HG03565 (cell line): ENCODE measurements around the gene ERP44.
"Not testable (repeated sequence)": the region's sequence is repeated elsewhere in the genome, so short reads cannot be mapped to it uniquely, and the experiment has no call there.

Source experiments
- ATAC-seq: cut with Tn5 transposase; IDR thresholded peaks from one replicate; pipeline ENCODE4 v1.9.1; 2021; ENCODE audit warnings: mild to moderate bottlenecking, moderate library complexity; ENCODE audit not compliant: unreplicated experiment

Gene ERP44

GRCh38 chr9:100070104-100071041 is 28.4 kb downstream of the ERP44 start:
- no peak for ATAC-seq

GRCh38 chr9:100069068-100069467 is 29.7 kb downstream of the ERP44 start:
- not testable (repeated sequence) for ATAC-seq

GRCh38 chr9:100067990-100068389 is 30.8 kb downstream of the ERP44 start:
- ATAC-seq: not testable (repeated sequence)

GRCh38 chr9:100066539-100066938 is 32.3 kb downstream of the ERP44 start:
- ATAC-seq: peak; percentile 82

GRCh38 chr9:100064872-100065581 is 33.8 kb downstream of the ERP44 start:
- no peak for ATAC-seq

- ATAC-seq: no peak
Measured at GRCh38 chr9:100063185-100063584, 35.6 kb downstream of the ERP44 start.

GRCh38 chr9:100062683-100063082 is 36.1 kb downstream of the ERP44 start:
- ATAC-seq: not testable (repeated sequence)

- ATAC-seq: peak; percentile 76
Measured at GRCh38 chr9:100058699-100059579, 39.9 kb downstream of the ERP44 start.

- ATAC-seq: no peak
Measured at GRCh38 chr9:100057624-100058023, 41.2 kb downstream of the ERP44 start.

- ATAC-seq: no peak
Measured at GRCh38 chr9:100056561-100056960, 42.2 kb downstream of the ERP44 start.

- no peak for ATAC-seq
Measured at GRCh38 chr9:100052375-100052774, 46.4 kb downstream of the ERP44 start.

- ATAC-seq: no peak
Measured at GRCh38 chr9:100049551-100049950, 49.2 kb downstream of the ERP44 start.

GRCh38 chr9:100038472-100038871 is 60.3 kb downstream of the ERP44 start:
- no peak for ATAC-seq

GRCh38 chr9:100033877-100034551 is 64.8 kb downstream of the ERP44 start:
- ATAC-seq: no peak

GRCh38 chr9:100030548-100030947 is 68.3 kb downstream of the ERP44 start:
- peak; percentile 35 for ATAC-seq

GRCh38 chr9:100029251-100029650 is 69.5 kb downstream of the ERP44 start:
- no peak for ATAC-seq

- peak; percentile 85 for ATAC-seq
Measured at GRCh38 chr9:100028201-100028784, 70.5 kb downstream of the ERP44 start.

- ATAC-seq: no peak
Measured at GRCh38 chr9:100027543-100027942, 71.3 kb downstream of the ERP44 start.

- no peak for ATAC-seq
Measured at GRCh38 chr9:100021931-100022330, 76.9 kb downstream of the ERP44 start.
